ENCODE data around the gene LRRC72.

LRRC72 gene

DNA sequence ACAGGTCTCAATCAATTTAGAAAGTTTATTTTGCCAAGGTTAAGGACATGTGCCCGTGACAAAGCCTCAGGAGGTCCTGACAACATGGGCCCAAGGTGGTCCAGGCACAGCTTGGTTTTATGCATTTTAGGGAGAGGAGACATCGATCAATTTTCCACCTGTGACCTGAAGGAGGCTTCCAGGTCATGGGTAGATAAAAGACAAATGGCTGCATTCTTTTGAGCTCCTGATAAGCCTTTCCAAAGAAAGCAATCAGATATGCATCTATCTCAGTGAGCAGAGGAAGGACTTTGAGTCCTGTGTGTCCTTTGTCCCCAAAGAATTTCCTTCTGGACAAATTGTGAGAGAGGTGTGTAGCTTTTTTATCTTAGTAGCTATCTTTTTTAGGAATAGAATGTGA is 15.8 kb downstream of the LRRC72 start:
- no peaks in the 10 kb centered on the region for H3K36me3 ChIP-seq (ENCODE audit: insufficient read depth)
- no peak overlapping the region for H2AFZ ChIP-seq (ENCODE audit: low read depth)
- no peaks in the 10 kb centered on the region for H4K20me1 ChIP-seq (ENCODE audit: insufficient read depth)
- no peak overlapping the region for H3K4me3 ChIP-seq (IDR thresholded peaks at IDR 0.05; ENCODE audit: insufficient read depth, low read depth, low read length)
- H3K27ac ChIP-seq = no peak overlapping the region
- H3K4me1 ChIP-seq (ENCODE audit: low read depth, poor library complexity, severe bottlenecking) = no peaks in the 10 kb centered on the region
- TF ChIP-seq, protein P1, sequence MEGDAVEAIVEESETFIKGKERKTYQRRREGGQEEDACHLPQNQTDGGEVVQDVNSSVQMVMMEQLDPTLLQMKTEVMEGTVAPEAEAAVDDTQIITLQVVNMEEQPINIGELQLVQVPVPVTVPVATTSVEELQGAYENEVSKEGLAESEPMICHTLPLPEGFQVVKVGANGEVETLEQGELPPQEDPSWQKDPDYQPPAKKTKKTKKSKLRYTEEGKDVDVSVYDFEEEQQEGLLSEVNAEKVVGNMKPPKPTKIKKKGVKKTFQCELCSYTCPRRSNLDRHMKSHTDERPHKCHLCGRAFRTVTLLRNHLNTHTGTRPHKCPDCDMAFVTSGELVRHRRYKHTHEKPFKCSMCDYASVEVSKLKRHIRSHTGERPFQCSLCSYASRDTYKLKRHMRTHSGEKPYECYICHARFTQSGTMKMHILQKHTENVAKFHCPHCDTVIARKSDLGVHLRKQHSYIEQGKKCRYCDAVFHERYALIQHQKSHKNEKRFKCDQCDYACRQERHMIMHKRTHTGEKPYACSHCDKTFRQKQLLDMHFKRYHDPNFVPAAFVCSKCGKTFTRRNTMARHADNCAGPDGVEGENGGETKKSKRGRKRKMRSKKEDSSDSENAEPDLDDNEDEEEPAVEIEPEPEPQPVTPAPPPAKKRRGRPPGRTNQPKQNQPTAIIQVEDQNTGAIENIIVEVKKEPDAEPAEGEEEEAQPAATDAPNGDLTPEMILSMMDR (conservative IDR thresholded peaks at IDR 0.05; ENCODE audit: low read depth, low read length) = no peak
- no peak overlapping the region for H3K4me2 ChIP-seq
- H3K79me2 ChIP-seq (ENCODE audit: insufficient read depth, low read depth) = no peaks in the 10 kb centered on the region
- H3K9ac ChIP-seq = no peak overlapping the region
- H3K27me3 ChIP-seq (ENCODE audit: insufficient read depth, low read depth) = no peaks in the 10 kb centered on the region

DNA sequence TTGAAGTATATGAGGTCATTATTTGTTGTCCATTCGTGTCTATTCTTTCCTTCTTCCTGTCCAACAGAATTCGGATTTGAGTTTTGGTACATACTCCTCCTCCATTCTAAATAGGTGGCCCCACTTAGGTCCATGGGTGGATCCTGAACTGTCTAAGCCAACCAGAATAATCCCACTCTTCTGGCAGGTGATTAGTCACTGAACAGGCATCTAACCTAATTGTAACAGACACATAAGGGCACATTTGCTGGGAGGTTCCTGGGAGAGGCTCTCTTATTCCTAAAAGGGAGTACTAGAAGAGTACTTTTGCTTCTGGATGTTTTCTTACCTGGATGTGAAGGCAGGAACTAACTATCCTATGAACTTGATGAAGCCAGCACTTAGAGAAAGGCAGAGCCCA is 16.8 kb downstream of the LRRC72 start:
- Histone ChIP-seq H3K79me2 (ENCODE audit: insufficient read depth, low read depth) (no peaks in the 10 kb centered on the region), H3K9ac (no peak overlapping the region), H4K20me1 (ENCODE audit: insufficient read depth) (no peaks in the 10 kb centered on the region), H3K4me1 (ENCODE audit: low read depth, poor library complexity, severe bottlenecking) (no peaks in the 10 kb centered on the region), H3K4me2 (no peak overlapping the region), H2AFZ (ENCODE audit: low read depth) (no peak overlapping the region), H3K27me3 (ENCODE audit: insufficient read depth, low read depth) (no peaks in the 10 kb centered on the region), H3K4me3 (IDR thresholded peaks at IDR 0.05; ENCODE audit: insufficient read depth, low read depth, low read length) (no peak overlapping the region), H3K27ac (no peak overlapping the region), H3K36me3 (ENCODE audit: insufficient read depth) (no peaks in the 10 kb centered on the region)
- TF ChIP-seq, protein P1 (conservative IDR thresholded peaks at IDR 0.05; ENCODE audit: low read depth, low read length) = no peak

DNA sequence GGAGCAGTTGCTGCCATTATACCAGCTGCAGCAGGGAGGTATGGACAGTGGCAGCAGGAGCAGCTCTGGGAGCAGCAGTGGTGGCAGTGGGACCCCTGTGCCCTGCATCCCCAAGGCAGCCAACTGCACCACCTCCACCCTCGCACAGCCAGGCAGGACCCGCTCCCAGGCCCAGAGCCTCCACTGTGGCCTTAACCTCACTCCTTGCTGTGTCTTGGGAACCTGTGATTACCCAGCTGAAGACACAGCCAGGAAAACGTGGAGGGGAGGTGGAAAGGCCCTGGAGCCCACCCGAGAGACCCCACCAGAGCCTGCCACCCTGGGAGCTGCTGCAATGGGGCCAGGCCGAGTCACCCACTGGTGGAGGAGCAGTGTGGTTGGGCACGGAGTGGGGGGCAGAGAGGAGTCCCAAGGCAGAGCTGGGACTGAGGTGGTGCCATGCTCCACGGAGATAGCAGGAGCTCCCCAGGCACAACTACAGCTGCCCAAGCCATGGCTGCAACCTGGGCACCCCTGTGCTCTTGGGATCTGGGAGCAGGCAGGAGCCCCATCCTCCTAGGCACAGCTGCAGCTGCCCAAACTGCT is 20.4 kb downstream of the LRRC72 start:
- no peak overlapping the region for H3K4me3 ChIP-seq (IDR thresholded peaks at IDR 0.05; ENCODE audit: insufficient read depth, low read depth, low read length)
- H3K4me2 ChIP-seq = no peak overlapping the region
- TF ChIP-seq, protein P1 (conservative IDR thresholded peaks at IDR 0.05; ENCODE audit: low read depth, low read length) = no peak
- H3K27me3 ChIP-seq (ENCODE audit: insufficient read depth, low read depth) = no peaks in the 10 kb centered on the region
- H3K4me1 ChIP-seq (ENCODE audit: low read depth, poor library complexity, severe bottlenecking) = no peaks in the 10 kb centered on the region
- H2AFZ ChIP-seq (ENCODE audit: low read depth) = no peak overlapping the region
- no peak overlapping the region for H3K27ac ChIP-seq
- H3K79me2 ChIP-seq (ENCODE audit: insufficient read depth, low read depth) = no peaks in the 10 kb centered on the region
- H3K9ac ChIP-seq = no peak overlapping the region
- no peaks in the 10 kb centered on the region for H4K20me1 ChIP-seq (ENCODE audit: insufficient read depth)
- H3K36me3 ChIP-seq (ENCODE audit: insufficient read depth) = no peaks in the 10 kb centered on the region

DNA sequence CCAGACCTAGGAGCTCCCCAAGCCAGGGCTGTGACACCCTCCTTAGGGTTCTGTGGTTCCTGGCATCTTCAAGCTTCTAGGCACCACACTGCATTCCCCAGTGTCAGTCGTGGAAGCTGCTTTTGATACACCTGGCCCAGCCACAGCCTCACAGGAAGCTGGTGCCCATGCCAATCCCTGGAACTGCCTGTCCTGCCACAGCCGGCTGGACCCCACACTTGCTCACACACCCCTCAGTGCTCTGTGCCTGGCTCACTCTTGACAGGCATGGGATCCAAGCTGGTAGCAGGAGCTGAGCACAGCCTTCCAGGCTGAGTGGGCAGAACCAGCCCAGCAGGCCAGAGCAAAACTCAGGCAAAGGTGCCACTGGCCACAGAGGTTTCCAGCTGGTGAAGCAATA is 21.8 kb downstream of the LRRC72 start:
- Histone ChIP-seq H4K20me1 (ENCODE audit: insufficient read depth) (no peaks in the 10 kb centered on the region), H3K79me2 (ENCODE audit: insufficient read depth, low read depth) (no peaks in the 10 kb centered on the region), H2AFZ (ENCODE audit: low read depth) (no peak overlapping the region), H3K9ac (no peak overlapping the region), H3K4me1 (ENCODE audit: low read depth, poor library complexity, severe bottlenecking) (no peaks in the 10 kb centered on the region), H3K27me3 (ENCODE audit: insufficient read depth, low read depth) (no peaks in the 10 kb centered on the region), H3K36me3 (ENCODE audit: insufficient read depth) (no peaks in the 10 kb centered on the region), H3K4me3 (IDR thresholded peaks at IDR 0.05; ENCODE audit: insufficient read depth, low read depth, low read length) (no peak overlapping the region), H3K27ac (no peak overlapping the region), H3K4me2 (no peak overlapping the region)
- TF ChIP-seq, protein P1 (conservative IDR thresholded peaks at IDR 0.05; ENCODE audit: low read depth, low read length) = no peak
